Peyer's patch (tissue), 4 donors: ENCODE data around the gene PPM1A. TPM values are rescaled to one million over a fixed set of nuclear protein-coding genes. Genes with fewer than 3 reads are reported as not detected.

Source experiments
- DNase-seq, 3 donors: peaks; one replicate each; pipeline ENCODE4 v3.0.0-alpha.2; 2017 to 2019
- H3K27ac ChIP-seq, 4 donors: fragments of 200-600 bp; sonication (generic); one replicate each; pipeline ENCODE4 v1.5.1; 2016 to 2019
- H3K27me3 ChIP-seq, 2 donors: fragments of 200-600 bp; sonication (generic); one replicate each; pipeline ENCODE4 v1.5.1; 2019
- H3K36me3 ChIP-seq, 3 donors: fragments of 200-600 bp; sonication (generic); one replicate each; pipeline ENCODE4 v1.5.1; 2016 to 2019
- H3K4me1 ChIP-seq, 4 donors: fragments of 200-600 bp; sonication (generic); one replicate each; pipeline ENCODE4 v1.5.1; 2016 to 2019
- H3K4me3 ChIP-seq, 4 donors: fragments of 200-600 bp; sonication (generic); 1 replicate in 3 of 4; 2 replicates in 1 of 4; pipeline ENCODE4 v1.5.1; 2016 to 2019; ENCODE audit warnings: mild to moderate bottlenecking in 1 of 4
- H3K9me3 ChIP-seq, 4 donors: fragments of 200-600 bp; sonication (generic); one replicate each; pipeline ENCODE4 v1.5.1; 2016 to 2019; ENCODE audit warnings: mild to moderate bottlenecking in 1 of 4
- CTCF ChIP-seq, 6 experiments: fragments of 450-650 bp in 4 of 6; fragments of 200-600 bp in 2 of 6; sonication (generic) in 1 of 6; IDR thresholded peaks; one replicate each; pipeline ENCODE4 v1.5.1; 2017 to 2019; ENCODE audit warnings: antibody characterized with exemption in 6 of 6, mild to moderate bottlenecking in 3 of 6, moderate library complexity in 1 of 6
- POLR2A ChIP-seq, 2 donors: fragments of 450-650 bp; IDR thresholded peaks; one replicate each; pipeline ENCODE4 v1.5.1; 2017; ENCODE audit warnings: antibody characterized with exemption in 2 of 2, mild to moderate bottlenecking in 2 of 2, moderate library complexity in 2 of 2
- total RNA-seq, 4 donors: library from RNA; depleted of rRNA; stranded (reverse); fragments of >200 nt; gene quantifications; one replicate each; pipeline ENCODE4 v1.1.0, GENCODE V29; 2016

Gene PPM1A
- total RNA-seq, 4 donors from 2014 or later, result 55.3 to 134 (median 84.4) TPM

- DNase-seq, result no peak
- no peaks in the 10 kb centered on the region for H3K27me3 ChIP-seq
- H3K27ac ChIP-seq, result no peak overlapping the region
- no peak overlapping the region for H3K4me3 ChIP-seq
- no peak for TF ChIP-seq POLR2A (IDR thresholded peaks at IDR 0.05)
- no peak for TF ChIP-seq CTCF (IDR thresholded peaks at IDR 0.05)
- H3K9me3 ChIP-seq, result no peaks in the 10 kb centered on the region
- peaks cover 0 to 12% (median 0%) of the 10 kb centered on the region in 3 donors for H3K36me3 ChIP-seq
- peaks cover 0 to 22% (median 2%) of the 10 kb centered on the region in 4 donors for H3K4me1 ChIP-seq
Measured at GRCh38 chr14:60278350-60278749, 29.3 kb downstream of the PPM1A start.

GRCh38 chr14:60287452-60287851 is 38.4 kb downstream of the PPM1A start:
- no peak for TF ChIP-seq POLR2A (IDR thresholded peaks at IDR 0.05)
- TF ChIP-seq CTCF (IDR thresholded peaks at IDR 0.05), result no peak
- H3K36me3 ChIP-seq, result peaks cover 0 to 53% (median 0%) of the 10 kb centered on the region in 3 donors
- no peaks in the 10 kb centered on the region for H3K27me3 ChIP-seq
- H3K9me3 ChIP-seq, result no peaks in the 10 kb centered on the region
- no peak overlapping the region for H3K27ac ChIP-seq
- H3K4me1 ChIP-seq, result no peaks in the 10 kb centered on the region
- no peak overlapping the region for H3K4me3 ChIP-seq
- no peak for DNase-seq

- H3K4me1 ChIP-seq, result no peaks in the 10 kb centered on the region
- H3K4me3 ChIP-seq, result no peak overlapping the region
- TF ChIP-seq CTCF (IDR thresholded peaks at IDR 0.05) (no peak), POLR2A (IDR thresholded peaks at IDR 0.05) (no peak)
- H3K36me3 ChIP-seq, result peaks cover 0 to 53% (median 0%) of the 10 kb centered on the region in 3 donors
- no peaks in the 10 kb centered on the region for H3K9me3 ChIP-seq
- no peaks in the 10 kb centered on the region for H3K27me3 ChIP-seq
- DNase-seq, result no peak
- no peak overlapping the region for H3K27ac ChIP-seq
Measured at GRCh38 chr14:60288279-60288678, 39.3 kb downstream of the PPM1A start.

GRCh38 chr14:60294411-60295069 is 45.5 kb downstream of the PPM1A start:
- Histone ChIP-seq H3K36me3 (peaks cover 0 to 36% (median 0%) of the 10 kb centered on the region in 3 donors), H3K4me1 (no peaks in the 10 kb centered on the region), H3K27ac (no peak overlapping the region), H3K4me3 (no peak overlapping the region), H3K9me3 (no peaks in the 10 kb centered on the region), H3K27me3 (no peaks in the 10 kb centered on the region)
- TF ChIP-seq CTCF (IDR thresholded peaks at IDR 0.05) (no peak), POLR2A (IDR thresholded peaks at IDR 0.05) (no peak)
- no peak for DNase-seq

GRCh38 chr14:60300019-60300418 is 51.0 kb downstream of the PPM1A start:
- H3K27ac ChIP-seq, result no peak overlapping the region
- no peaks in the 10 kb centered on the region for H3K9me3 ChIP-seq
- no peak for DNase-seq
- H3K36me3 ChIP-seq, result peaks cover 0 to 4% (median 0%) of the 10 kb centered on the region in 3 donors
- no peaks in the 10 kb centered on the region for H3K4me1 ChIP-seq
- H3K27me3 ChIP-seq, result no peaks in the 10 kb centered on the region
- TF ChIP-seq CTCF (IDR thresholded peaks at IDR 0.05), result no peak
- TF ChIP-seq POLR2A (IDR thresholded peaks at IDR 0.05), result no peak
- H3K4me3 ChIP-seq, result no peak overlapping the region
